Cortex of kidney (tissue), 1 donor: ENCODE data around the gene CHRD.
"Not testable (repeated sequence)": the region's sequence is repeated elsewhere in the genome, so short reads cannot be mapped to it uniquely, and the experiment has no call there.

Experiments used
- DNase-seq: peaks from one replicate; lab custom pipeline; 2025; lab: John Stamatoyannopoulos, UW

Gene CHRD

DNA sequence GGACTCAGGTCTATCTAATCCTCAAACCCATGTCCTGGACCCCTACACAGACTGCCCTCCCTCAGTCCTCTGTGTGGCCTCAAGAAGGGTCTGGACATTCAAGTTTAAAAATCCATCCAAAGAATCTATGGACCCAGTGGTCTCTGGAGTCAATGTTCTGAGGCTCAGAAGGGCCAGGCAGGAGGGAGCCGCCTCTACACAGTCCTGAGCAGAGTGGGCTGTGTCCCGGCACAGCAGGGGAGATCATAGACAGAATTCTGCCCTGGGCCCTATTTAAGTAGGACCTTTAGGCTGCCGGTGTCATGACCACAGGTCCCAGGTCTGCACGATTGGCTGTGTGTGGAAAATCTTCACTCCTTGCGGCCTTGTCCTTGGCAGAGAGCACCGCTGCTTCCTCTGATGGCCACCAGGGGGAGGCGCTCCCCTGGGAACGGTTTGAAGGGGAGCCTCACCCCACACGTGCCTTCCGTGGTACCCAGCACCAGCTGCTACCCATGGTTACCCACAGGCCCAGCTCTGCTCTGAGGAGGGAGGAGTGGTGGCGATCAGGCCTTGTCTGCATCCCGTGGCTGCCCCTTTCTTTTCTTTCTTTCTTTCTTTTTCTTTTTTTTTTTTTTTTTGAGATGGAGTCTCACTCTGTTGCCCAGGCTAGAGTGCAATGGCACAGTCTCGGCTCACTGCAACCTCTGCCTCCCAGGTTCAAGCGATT, 37.9 kb downstream of the CHRD start:
- DNase-seq: no peak

GRCh38 chr3:184419171-184419570, 39.3 kb downstream of the CHRD start:
- no peak for DNase-seq

DNA sequence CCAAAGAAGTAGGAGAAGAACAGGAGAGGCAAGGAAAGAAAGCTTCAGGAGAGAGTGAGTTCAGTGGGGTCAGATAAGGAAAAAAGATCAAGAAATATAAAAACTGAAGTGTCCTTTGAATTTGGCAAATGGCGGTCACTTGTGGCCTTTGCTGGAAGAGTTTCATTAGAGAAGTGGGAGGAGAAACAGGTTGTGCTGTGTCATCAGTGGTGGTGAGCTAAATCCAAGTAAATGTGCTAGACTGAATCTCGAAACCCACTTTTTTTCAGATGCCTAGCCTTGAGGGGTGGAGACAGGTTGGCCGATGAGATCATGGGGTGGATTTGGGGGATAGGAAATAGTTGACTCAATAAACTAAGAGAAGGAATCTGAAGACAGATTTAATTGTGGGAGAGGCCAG, 43.7 kb downstream of the CHRD start:
- DNase-seq: no peak

- DNase-seq: no peak
These were observed 46.9 kb downstream of the CHRD start for GRCh38 chr3:184426691-184427141.

DNA sequence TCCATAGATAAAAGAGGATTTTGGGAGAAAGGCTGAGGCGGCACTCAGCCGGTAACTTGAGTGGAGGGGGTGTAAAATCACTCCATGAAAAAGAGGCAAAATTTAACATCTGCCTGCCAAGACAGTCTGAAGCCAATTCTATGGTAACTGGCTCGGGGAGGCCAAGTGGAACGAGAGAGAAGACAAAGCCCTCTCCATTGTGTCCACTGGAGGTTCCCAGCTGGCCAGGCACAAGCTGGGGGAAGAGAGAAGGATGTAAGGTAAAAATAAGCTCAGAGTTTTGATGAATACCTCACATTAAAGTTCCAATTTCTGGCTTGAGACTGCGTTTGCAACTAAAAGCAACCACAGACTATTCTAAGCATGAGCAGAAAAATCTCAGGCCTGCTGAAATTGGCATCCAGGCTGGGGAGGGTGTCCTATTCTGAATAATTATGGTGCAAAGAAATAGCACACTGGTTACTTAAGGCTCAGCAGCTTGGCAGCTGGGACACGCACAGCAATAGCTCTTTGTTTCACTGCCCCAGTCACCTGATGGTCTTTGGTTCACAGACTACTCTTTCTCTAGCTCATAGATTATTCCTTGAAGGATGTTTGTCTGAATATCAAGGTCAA, 48.8 kb downstream of the CHRD start:
- no peak for DNase-seq

DNA sequence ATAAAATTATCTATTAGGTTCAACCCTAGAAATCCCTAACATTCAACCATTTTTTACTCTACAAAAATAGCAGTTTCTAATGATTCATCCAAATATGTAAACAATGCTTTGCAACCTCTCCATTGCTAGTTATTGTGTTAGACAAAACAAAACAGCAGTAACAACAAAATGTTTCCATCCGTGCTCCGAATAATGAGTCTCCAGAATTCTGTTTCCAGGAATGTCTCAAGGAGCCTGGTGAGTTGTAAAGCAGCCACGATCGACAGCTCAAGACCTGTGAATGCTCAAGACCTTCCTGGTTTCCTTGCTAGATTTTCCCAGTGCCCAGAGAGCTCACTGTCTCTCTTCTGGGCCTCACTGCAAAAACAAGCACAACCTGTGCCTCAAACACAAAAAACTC, 49.9 kb downstream of the CHRD start:
- DNase-seq: no peak

DNA sequence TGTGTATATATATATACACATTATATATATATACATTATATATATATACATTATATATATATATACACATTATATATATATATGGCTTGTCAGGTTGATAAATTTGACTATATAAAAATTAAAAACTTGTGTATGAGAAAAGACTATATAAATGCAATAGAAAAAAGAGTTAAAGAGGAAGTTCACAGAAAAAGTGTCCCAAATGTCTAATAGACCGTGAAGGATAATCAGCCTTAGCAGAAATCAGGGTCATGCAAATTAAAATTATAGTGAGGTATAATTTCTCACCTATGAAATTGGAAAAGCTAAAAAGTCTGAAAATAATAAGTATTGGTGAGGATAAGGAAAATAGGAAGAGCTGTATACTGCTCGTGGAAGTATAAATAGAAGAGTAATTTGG, 51.1 kb downstream of the CHRD start:
- no peak for DNase-seq

DNA sequence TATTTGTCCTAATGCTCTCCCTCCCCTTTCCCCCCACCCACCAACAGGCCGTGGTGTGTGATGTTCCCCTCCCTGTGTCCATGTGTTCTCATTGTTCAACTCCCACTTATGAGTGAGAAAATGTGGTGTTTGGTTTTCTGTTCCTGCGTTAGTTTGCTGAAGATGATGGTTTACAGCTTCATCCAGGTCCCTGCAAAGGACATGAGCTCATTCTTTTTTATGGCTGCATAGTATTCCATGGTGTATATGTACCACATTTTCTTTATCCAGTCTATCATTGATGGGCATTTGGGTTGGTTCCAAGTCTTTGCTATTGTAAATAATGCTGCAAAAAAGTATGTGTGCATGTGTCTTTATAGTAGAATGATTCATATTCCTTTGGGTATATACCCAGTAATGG, 53.3 kb downstream of the CHRD start:
- not testable (repeated sequence) for DNase-seq

GRCh38 chr3:184439096-184439495, 59.2 kb downstream of the CHRD start:
- DNase-seq: no peak
